Measurements from ENCODE around the gene PHACTR3.

PHACTR3 gene

DNA sequence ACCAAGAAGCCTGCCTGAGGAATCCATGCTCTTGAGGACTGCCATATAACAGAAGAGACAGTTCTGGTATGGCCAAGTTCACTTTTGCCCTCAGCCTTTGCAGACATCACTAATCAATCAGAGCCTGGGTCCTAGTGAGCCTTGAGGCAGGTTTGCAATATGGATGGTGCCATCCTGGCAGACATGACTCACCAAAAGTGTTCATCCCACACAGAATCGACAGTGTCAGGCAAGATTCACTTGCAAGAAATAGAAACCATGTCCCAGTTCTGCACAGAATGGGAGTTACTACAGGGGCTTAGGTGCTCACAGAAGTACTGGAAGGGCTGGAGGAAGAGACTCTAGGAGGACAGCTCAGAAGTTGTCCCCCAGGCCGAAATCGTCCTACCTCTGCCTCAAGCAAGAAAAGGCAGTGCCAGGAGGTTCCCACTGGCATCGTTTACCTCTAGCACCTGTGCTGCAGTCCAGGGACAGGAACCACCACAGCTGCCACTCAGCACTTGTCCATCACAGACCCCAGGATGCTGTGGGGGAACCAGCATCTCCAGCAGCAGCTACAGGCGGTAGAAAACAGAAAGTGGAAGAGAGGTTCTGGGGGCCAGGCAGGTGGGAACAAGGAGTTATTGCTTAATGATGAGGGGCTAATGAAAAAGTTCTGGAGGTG lies 42.6 kb upstream of the PHACTR3 start:
- ChIA-PET POLR2A (no interaction called here), CTCF (interaction anchor here (0.9 to 4.9 kb wide), 3 partner anchors 9 to 40 kb away, joined by 3 to 57 read pairs (median 6); no protein-coding TSS in a partner anchor)
- DNase-seq (ENCODE audit: low read depth, low spot score): no peak
- no peak overlapping the region for H3K4me3 ChIP-seq (ENCODE audit: low read depth, low read length)
- TF ChIP-seq, protein P1, sequence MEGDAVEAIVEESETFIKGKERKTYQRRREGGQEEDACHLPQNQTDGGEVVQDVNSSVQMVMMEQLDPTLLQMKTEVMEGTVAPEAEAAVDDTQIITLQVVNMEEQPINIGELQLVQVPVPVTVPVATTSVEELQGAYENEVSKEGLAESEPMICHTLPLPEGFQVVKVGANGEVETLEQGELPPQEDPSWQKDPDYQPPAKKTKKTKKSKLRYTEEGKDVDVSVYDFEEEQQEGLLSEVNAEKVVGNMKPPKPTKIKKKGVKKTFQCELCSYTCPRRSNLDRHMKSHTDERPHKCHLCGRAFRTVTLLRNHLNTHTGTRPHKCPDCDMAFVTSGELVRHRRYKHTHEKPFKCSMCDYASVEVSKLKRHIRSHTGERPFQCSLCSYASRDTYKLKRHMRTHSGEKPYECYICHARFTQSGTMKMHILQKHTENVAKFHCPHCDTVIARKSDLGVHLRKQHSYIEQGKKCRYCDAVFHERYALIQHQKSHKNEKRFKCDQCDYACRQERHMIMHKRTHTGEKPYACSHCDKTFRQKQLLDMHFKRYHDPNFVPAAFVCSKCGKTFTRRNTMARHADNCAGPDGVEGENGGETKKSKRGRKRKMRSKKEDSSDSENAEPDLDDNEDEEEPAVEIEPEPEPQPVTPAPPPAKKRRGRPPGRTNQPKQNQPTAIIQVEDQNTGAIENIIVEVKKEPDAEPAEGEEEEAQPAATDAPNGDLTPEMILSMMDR (IDR thresholded peaks at IDR 0.05; ENCODE audit: insufficient read depth, low read length, missing control alignments): no peak

DNA sequence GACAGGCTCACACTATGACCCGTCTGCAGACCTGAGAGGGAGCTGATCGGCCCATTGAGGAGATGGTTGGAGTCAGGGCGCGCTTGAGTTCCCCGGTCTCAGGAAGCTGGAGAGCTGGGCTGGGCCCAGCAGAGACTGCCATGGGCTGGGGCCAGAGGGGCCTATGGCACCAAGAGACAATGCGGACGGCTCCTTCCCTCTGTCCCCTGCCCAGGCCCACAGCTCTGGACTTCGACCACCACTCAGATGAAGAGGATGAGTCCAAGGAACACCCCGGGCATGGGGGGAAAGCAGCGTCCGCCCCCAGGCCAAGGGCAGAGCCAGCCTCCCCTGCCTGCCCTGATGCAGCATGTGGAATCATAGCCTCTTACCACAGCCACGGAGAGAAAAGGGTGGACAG lies 40.2 kb upstream of the PHACTR3 start:
- H3K4me3 ChIP-seq (ENCODE audit: low read depth, low read length): no peak overlapping the region
- TF ChIP-seq, protein P1 (IDR thresholded peaks at IDR 0.05; ENCODE audit: insufficient read depth, low read length, missing control alignments): no peak
- ChIA-PET CTCF (no interaction called here), POLR2A (interaction anchor here (0.6 kb wide), 1 partner anchor 608 kb away, joined by 3 read pairs; no protein-coding TSS in a partner anchor)
- DNase-seq (ENCODE audit: low read depth, low spot score): no peak

DNA sequence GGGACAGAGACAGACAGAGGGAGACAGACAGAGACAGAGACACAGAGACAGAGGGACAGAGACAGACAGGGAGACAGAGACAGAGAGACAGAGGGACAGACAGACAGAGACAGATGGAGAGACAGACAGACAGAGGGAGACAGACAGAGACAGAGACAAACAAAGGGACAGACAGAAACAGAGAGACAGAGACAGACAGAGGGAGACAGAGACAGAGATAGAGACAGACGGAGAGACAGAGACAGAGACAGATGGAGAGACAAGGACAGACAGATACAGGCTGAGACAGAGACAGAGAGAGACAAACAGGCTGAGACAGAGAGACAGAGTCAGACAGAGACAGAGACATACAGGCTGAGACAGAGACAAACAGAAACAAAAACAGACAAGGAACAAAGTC lies 39.4 kb upstream of the PHACTR3 start:
- ChIA-PET POLR2A (no interaction called here), CTCF (no interaction called here)
- H3K4me3 ChIP-seq (ENCODE audit: low read depth, low read length): no peak overlapping the region
- TF ChIP-seq, protein P1 (IDR thresholded peaks at IDR 0.05; ENCODE audit: insufficient read depth, low read length, missing control alignments): no peak
- no peak for DNase-seq (ENCODE audit: low read depth, low spot score)

DNA sequence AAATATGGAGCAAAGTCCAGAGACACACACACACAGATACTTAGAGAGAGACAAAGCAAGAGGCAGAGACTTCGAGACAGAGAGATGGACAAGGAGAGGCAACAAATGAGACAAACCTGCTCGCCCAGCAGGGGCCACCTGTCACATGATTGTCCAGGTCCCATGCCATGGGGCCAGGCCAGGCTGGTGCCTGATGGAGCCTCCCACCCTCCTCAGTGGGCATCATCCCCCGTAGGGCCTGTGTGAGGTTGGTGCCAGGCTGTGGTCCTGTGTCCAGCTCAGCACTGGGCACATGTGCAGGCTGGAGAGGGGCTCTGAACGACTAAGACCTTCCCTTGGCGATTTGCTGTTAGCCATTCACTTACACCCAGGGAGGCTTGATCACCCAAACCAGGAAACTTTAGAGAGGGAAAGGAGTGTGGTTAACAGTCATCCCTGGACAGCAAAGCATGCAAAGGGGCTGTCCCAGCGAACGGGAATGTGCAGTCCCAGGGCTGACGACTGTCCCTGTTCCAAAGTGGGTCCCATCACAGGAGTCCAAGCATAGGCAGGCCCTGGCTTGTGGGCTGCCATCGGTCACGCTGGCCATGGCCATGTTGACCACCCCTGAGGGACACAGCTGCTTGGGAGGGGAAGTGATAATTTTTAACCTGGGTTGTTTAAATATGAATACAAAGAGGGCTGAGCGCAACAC lies 38.4 kb upstream of the PHACTR3 start:
- no peak for DNase-seq (ENCODE audit: low read depth, low spot score)
- CTCF ChIA-PET: no interaction called here
- POLR2A ChIA-PET: no interaction called here
- TF ChIP-seq, protein P1 (IDR thresholded peaks at IDR 0.05; ENCODE audit: insufficient read depth, low read length, missing control alignments): no peak
- no peak overlapping the region for H3K4me3 ChIP-seq (ENCODE audit: low read depth, low read length)

DNA sequence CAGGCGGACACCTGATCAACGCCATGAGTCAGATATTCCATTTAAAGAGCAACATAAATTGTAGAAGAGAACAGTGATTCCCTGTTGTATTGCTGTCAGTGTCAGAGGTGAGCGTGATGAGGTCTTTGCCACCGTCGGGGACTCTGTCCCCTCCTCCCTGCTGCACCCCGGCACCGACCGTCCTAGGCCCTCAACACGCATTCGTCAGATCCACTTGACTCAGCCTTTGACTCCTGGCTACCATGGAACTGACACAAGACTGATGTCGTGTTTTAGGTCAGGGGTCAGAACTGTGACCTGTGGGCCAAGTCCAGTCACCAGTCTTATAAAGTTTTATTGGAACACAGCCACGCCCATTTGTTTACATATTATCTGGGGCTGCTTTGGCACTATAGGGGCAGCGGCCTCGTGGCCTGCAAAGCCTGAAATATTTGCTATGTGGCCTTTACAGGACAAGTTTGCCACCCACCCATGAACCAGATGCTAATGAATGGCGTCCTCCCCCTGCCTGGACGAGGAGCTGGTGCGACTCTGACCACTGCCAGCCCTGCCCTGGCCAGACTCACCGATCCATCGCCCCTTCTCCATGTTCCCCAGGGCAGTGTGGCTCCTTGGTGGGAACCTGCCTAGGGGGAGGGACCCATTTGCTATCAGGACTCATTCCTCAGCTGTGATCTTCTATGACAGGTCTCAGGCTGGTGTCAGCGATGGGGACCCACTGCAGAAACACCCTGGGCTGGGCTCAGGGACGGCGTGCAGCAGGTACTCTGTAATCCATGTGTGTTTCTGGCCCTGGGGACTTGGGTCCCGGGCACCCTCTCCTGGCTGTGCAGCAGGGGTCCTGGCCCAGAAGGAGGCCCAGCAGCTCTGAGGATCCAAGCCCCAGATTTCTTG lies 37.5 kb upstream of the PHACTR3 start:
- CTCF ChIA-PET: no interaction called here

More for the DNA sequence above, 37.5 kb upstream of the PHACTR3 start:
- H3K4me3 ChIP-seq (ENCODE audit: low read depth, low read length): no peak overlapping the region
- no peak for DNase-seq (ENCODE audit: low read depth, low spot score)
- TF ChIP-seq, protein P1 (IDR thresholded peaks at IDR 0.05; ENCODE audit: insufficient read depth, low read length, missing control alignments): no peak
- POLR2A ChIA-PET: no interaction called here
